ENCODE measurements around the gene CTNNA3.
"Not testable (repeated sequence)": the region's sequence is repeated elsewhere in the genome, so short reads cannot be mapped to it uniquely, and the experiment has no call there.

DNA sequence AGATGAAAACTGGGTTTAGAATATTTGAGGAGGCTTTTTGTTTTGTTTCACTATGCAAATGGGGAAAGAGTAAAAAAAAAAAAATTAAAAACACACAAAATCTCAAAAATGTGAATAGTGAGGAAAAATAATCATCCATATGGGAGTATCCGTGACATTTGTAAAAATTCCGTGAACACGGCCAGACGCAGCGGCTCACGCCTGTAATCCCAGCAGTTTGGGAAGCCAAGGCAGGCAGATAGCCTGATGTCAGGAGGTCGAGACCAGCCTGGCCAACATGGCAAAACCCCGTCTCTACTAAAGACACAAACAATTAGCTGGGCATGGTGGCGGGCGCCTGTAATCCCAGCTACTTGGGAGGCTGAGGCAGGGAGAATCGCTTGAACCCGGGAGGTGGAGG lies 1342.2 kb downstream of the CTNNA3 start:
- TF ChIP-seq, protein P1, sequence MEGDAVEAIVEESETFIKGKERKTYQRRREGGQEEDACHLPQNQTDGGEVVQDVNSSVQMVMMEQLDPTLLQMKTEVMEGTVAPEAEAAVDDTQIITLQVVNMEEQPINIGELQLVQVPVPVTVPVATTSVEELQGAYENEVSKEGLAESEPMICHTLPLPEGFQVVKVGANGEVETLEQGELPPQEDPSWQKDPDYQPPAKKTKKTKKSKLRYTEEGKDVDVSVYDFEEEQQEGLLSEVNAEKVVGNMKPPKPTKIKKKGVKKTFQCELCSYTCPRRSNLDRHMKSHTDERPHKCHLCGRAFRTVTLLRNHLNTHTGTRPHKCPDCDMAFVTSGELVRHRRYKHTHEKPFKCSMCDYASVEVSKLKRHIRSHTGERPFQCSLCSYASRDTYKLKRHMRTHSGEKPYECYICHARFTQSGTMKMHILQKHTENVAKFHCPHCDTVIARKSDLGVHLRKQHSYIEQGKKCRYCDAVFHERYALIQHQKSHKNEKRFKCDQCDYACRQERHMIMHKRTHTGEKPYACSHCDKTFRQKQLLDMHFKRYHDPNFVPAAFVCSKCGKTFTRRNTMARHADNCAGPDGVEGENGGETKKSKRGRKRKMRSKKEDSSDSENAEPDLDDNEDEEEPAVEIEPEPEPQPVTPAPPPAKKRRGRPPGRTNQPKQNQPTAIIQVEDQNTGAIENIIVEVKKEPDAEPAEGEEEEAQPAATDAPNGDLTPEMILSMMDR (IDR thresholded peaks at IDR 0.05), result not testable (repeated sequence)
- TF ChIP-seq POLR2A, POLR2AphosphoS5 (IDR thresholded peaks at IDR 0.05): not testable (repeated sequence)
